Nephron (organoid): ENCODE measurements around the gene SALL3.

Experiments
- H3K27ac Mint-ChIP-seq, 3 experiments: 2 replicates each; pipeline ENCODE4 v1.8.0; 2020; ENCODE audit warnings: mixed read lengths in 3 of 3, mild to moderate bottlenecking in 2 of 3, moderate library complexity in 1 of 3
- H3K27me3 Mint-ChIP-seq: 2 replicates; pipeline ENCODE4 v1.8.0; 2021; ENCODE audit warnings: low read depth, mild to moderate bottlenecking, moderate library complexity, mixed read lengths
- H3K36me3 Mint-ChIP-seq: 2 replicates; pipeline ENCODE4 v1.8.0; 2020; ENCODE audit warnings: low read depth, mixed read lengths
- H3K4me1 Mint-ChIP-seq: 2 replicates; pipeline ENCODE4 v1.8.0; 2020; ENCODE audit warnings: mixed read lengths
- H3K4me3 Mint-ChIP-seq, 3 experiments: 2 replicates each; pipeline ENCODE4 v1.8.0; 2020; ENCODE audit warnings: mild to moderate bottlenecking in 3 of 3, mixed read lengths in 3 of 3, moderate library complexity in 2 of 3
- H3K9me3 Mint-ChIP-seq: 2 replicates; pipeline ENCODE4 v1.8.0; 2020; ENCODE audit warnings: mixed read lengths
- CTCF ChIP-seq, 3 experiments: fragments of 200-600 bp; sonication (generic); IDR thresholded peaks; one replicate each; pipeline ENCODE4 v1.5.0; 2021; ENCODE audit warnings: antibody characterized with exemption in 3 of 3; ENCODE audit not compliant: unreplicated experiment in 3 of 3

The SALL3 gene

GRCh38 chr18:79042276-79042675 lies 62.7 kb downstream of the SALL3 start:
- Mint-ChIP-seq H3K27me3 (no peaks in the 10 kb centered on the region), H3K4me3 (no peak overlapping the region), H3K4me1 (no peaks in the 10 kb centered on the region), H3K36me3 (no peaks in the 10 kb centered on the region), H3K9me3 (peaks cover 19% of the 10 kb centered on the region), H3K27ac (no peak overlapping the region)
- TF ChIP-seq CTCF (IDR thresholded peaks at IDR 0.05; ENCODE audit: unreplicated experiment in 3 of 3): no peak

- Mint-ChIP-seq H3K27me3 (peaks cover 4% of the 10 kb centered on the region), H3K9me3 (peaks cover 11% of the 10 kb centered on the region), H3K36me3 (no peaks in the 10 kb centered on the region), H3K27ac (no peak overlapping the region), H3K4me1 (no peaks in the 10 kb centered on the region), H3K4me3 (no peak overlapping the region)
- TF ChIP-seq CTCF (IDR thresholded peaks at IDR 0.05; ENCODE audit: unreplicated experiment in 3 of 3): no peak
Observed at GRCh38 chr18:79043288-79043687, 63.7 kb downstream of the SALL3 start.

- no peak for TF ChIP-seq CTCF (IDR thresholded peaks at IDR 0.05; ENCODE audit: unreplicated experiment in 3 of 3)
- Mint-ChIP-seq H3K4me1 (no peaks in the 10 kb centered on the region), H3K36me3 (no peaks in the 10 kb centered on the region), H3K9me3 (no peaks in the 10 kb centered on the region), H3K27ac (no peak overlapping the region), H3K4me3 (no peak overlapping the region), H3K27me3 (peaks cover 4% of the 10 kb centered on the region)
Observed at GRCh38 chr18:79046522-79046921, 66.9 kb downstream of the SALL3 start.

- peaks cover 4% of the 10 kb centered on the region for H3K27me3 Mint-ChIP-seq
- TF ChIP-seq CTCF (IDR thresholded peaks at IDR 0.05; ENCODE audit: unreplicated experiment in 3 of 3): no peak
- H3K4me3 Mint-ChIP-seq: no peak overlapping the region
- no peaks in the 10 kb centered on the region for H3K9me3 Mint-ChIP-seq
- H3K4me1 Mint-ChIP-seq: no peaks in the 10 kb centered on the region
- no peaks in the 10 kb centered on the region for H3K36me3 Mint-ChIP-seq
- no peak overlapping the region for H3K27ac Mint-ChIP-seq
Observed at GRCh38 chr18:79047556-79048244, 68.1 kb downstream of the SALL3 start.

- Mint-ChIP-seq H3K4me1 (no peaks in the 10 kb centered on the region), H3K27me3 (peaks cover 4% of the 10 kb centered on the region)
Observed at GRCh38 chr18:79048245-79048632, 68.6 kb downstream of the SALL3 start.

More at GRCh38 chr18:79048245-79048632, 68.6 kb downstream of the SALL3 start:
- no peak overlapping the region for H3K4me3 Mint-ChIP-seq
- TF ChIP-seq CTCF (IDR thresholded peaks at IDR 0.05; ENCODE audit: unreplicated experiment in 3 of 3): no peak
- H3K27ac Mint-ChIP-seq: no peak overlapping the region
- no peaks in the 10 kb centered on the region for H3K9me3 Mint-ChIP-seq
- H3K36me3 Mint-ChIP-seq: no peaks in the 10 kb centered on the region
